ENCODE measurements around the gene SH3GLB1.

GRCh38 chr1:86695400-86695799, 9.0 kb upstream of the SH3GLB1 start:
- TF ChIP-seq, protein P1, sequence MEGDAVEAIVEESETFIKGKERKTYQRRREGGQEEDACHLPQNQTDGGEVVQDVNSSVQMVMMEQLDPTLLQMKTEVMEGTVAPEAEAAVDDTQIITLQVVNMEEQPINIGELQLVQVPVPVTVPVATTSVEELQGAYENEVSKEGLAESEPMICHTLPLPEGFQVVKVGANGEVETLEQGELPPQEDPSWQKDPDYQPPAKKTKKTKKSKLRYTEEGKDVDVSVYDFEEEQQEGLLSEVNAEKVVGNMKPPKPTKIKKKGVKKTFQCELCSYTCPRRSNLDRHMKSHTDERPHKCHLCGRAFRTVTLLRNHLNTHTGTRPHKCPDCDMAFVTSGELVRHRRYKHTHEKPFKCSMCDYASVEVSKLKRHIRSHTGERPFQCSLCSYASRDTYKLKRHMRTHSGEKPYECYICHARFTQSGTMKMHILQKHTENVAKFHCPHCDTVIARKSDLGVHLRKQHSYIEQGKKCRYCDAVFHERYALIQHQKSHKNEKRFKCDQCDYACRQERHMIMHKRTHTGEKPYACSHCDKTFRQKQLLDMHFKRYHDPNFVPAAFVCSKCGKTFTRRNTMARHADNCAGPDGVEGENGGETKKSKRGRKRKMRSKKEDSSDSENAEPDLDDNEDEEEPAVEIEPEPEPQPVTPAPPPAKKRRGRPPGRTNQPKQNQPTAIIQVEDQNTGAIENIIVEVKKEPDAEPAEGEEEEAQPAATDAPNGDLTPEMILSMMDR (IDR thresholded peaks at IDR 0.05 in 2 of 3, conservative IDR thresholded peaks at IDR 0.05 in 1 of 3; ENCODE audit: borderline replicate concordance in 1 of 3, insufficient read depth in 1 of 3, low read depth in 2 of 3, low read length in 2 of 3) = no peak
- no peak for TF ChIP-seq EGR1 (IDR thresholded peaks at IDR 0.05; ENCODE audit: low read depth)
- TF ChIP-seq, protein P2, sequence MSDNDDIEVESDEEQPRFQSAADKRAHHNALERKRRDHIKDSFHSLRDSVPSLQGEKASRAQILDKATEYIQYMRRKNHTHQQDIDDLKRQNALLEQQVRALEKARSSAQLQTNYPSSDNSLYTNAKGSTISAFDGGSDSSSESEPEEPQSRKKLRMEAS (IDR thresholded peaks at IDR 0.05) = no peak
- no peak for TF ChIP-seq POLR2A (IDR thresholded peaks at IDR 0.05; ENCODE audit: borderline replicate concordance, extremely low read depth, insufficient read depth, insufficient read length)
- TF ChIP-seq SRF (IDR thresholded peaks at IDR 0.05; ENCODE audit: low read depth) = no peak
- no peak for TF ChIP-seq TCF7L2 (IDR thresholded peaks at IDR 0.05; ENCODE audit: borderline replicate concordance, extremely low read depth, insufficient read depth, insufficient read length)
- no peak for TF ChIP-seq JUND (IDR thresholded peaks at IDR 0.05)
